Measurements from ENCODE around the gene E2F1.

GRCh38 chr20:33669873-33670640, 16.1 kb downstream of the E2F1 start:
- TF ChIP-seq, protein P1, sequence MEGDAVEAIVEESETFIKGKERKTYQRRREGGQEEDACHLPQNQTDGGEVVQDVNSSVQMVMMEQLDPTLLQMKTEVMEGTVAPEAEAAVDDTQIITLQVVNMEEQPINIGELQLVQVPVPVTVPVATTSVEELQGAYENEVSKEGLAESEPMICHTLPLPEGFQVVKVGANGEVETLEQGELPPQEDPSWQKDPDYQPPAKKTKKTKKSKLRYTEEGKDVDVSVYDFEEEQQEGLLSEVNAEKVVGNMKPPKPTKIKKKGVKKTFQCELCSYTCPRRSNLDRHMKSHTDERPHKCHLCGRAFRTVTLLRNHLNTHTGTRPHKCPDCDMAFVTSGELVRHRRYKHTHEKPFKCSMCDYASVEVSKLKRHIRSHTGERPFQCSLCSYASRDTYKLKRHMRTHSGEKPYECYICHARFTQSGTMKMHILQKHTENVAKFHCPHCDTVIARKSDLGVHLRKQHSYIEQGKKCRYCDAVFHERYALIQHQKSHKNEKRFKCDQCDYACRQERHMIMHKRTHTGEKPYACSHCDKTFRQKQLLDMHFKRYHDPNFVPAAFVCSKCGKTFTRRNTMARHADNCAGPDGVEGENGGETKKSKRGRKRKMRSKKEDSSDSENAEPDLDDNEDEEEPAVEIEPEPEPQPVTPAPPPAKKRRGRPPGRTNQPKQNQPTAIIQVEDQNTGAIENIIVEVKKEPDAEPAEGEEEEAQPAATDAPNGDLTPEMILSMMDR (conservative IDR thresholded peaks at IDR 0.05; ENCODE audit: low read length) = no peak
- no peak for TF ChIP-seq EZH2phosphoT487 (IDR thresholded peaks at IDR 0.05; ENCODE audit: borderline replicate concordance, low read depth, low read length)

Data from OCI-LY7 (cell line).